Measurements from ENCODE around the gene ERBB2. TPM values are rescaled to one million over a fixed set of nuclear protein-coding genes. Genes with fewer than 3 reads are reported as not detected.
A peak's percentile ranks its signal among the peaks of the same experiment; 100 is the strongest.

The ERBB2 gene
- total and polyA plus RNA-seq, 2 of the 13 experiments (the other 11 are each of a cell fraction or from before 2014, with no cell fraction given), result 57.7 to 64.1 TPM

GRCh38 chr17:39671651-39672521 is 28.0 kb upstream of the ERBB2 start (continued):
- TF ChIP-seq ZNF687 (CRISPR knock-in tag; IDR thresholded peaks at IDR 0.05) (peak; percentile 96), ZNF891 (CRISPR knock-in tag; IDR thresholded peaks at IDR 0.05) (peak; percentile 68; the same call in 1 of the 2 replicates), MTA3 (CRISPR knock-in tag; IDR thresholded peaks at IDR 0.05) (no peak), NR0B2 (CRISPR knock-in tag; IDR thresholded peaks at IDR 0.05) (0 out of 2 replicates have a peak, but pooled peaks have one; percentile 63), ZNF83 (CRISPR knock-in tag; IDR thresholded peaks at IDR 0.05; ENCODE audit: borderline replicate concordance) (peak; percentile 21; the same call in 1 of the 2 replicates), SNRNP70 (IDR thresholded peaks at IDR 0.05; ENCODE audit: low read depth, low read length) (no peak), GATAD2A (CRISPR knock-in tag; IDR thresholded peaks at IDR 0.05) (peak; percentile 57), ZFP37 (CRISPR knock-in tag; IDR thresholded peaks at IDR 0.05; ENCODE audit: borderline replicate concordance) (no peak), DNMT1 (CRISPR knock-in tag; IDR thresholded peaks at IDR 0.05) (no peak), HHEX (CRISPR knock-in tag; IDR thresholded peaks at IDR 0.05) (no peak), YEATS4 (CRISPR knock-in tag; IDR thresholded peaks at IDR 0.05; ENCODE audit: borderline replicate concordance) (peak; percentile 46; the same call in 1 of the 2 replicates), AKAP8 (CRISPR knock-in tag; IDR thresholded peaks at IDR 0.05) (no peak; the same call in 1 of the 2 replicates), ZNF720 (CRISPR knock-in tag; IDR thresholded peaks at IDR 0.05) (no peak), AGO2 (optimal IDR thresholded peaks at IDR 0.05; ENCODE audit: low read depth, low read length) (peak; percentile 87), ZNF354B (CRISPR knock-in tag; IDR thresholded peaks at IDR 0.05) (no peak), SALL1 (CRISPR knock-in tag; IDR thresholded peaks at IDR 0.05) (peak; percentile 70; the same call in 1 of the 2 replicates), ZNF788 (CRISPR knock-in tag; IDR thresholded peaks at IDR 0.05; ENCODE audit: borderline replicate concordance) (peak; percentile 88), RNF219 (CRISPR knock-in tag; IDR thresholded peaks at IDR 0.05) (no peak), AHR (CRISPR knock-in tag; IDR thresholded peaks at IDR 0.05) (no peak), ZFP91 (CRISPR knock-in tag; IDR thresholded peaks at IDR 0.05; ENCODE audit: borderline replicate concordance) (peak; percentile 87), SP4 (CRISPR knock-in tag; IDR thresholded peaks at IDR 0.05) (peak; percentile 63; the same call in 1 of the 2 replicates)
